IPS-15b (cell line): ENCODE measurements around the gene WDR37.
"Not testable (repeated sequence)": the region's sequence is repeated elsewhere in the genome, so short reads cannot be mapped to it uniquely, and the experiment has no call there.

ENCODE experiments used
- H3K27me3 ChIP-seq: one replicate; pipeline ENCODE4 v1.6.1; 2013; ENCODE audit warnings: low read length; ENCODE audit not compliant: control insufficient read depth, insufficient read depth
- H3K36me3 ChIP-seq: one replicate; pipeline ENCODE4 v1.6.1; 2013; ENCODE audit warnings: low read length; ENCODE audit not compliant: control insufficient read depth, insufficient read depth
- H3K4me1 ChIP-seq: one replicate; pipeline ENCODE4 v1.6.1; 2013; ENCODE audit warnings: mild to moderate bottlenecking, low read length; ENCODE audit not compliant: control insufficient read depth, insufficient read depth
- H3K4me3 ChIP-seq: one replicate; pipeline ENCODE4 v1.5.1; 2013; ENCODE audit warnings: low read depth, low read length
- H3K9ac ChIP-seq: one replicate; pipeline ENCODE4 v1.6.1; 2013; ENCODE audit warnings: low read depth, mild to moderate bottlenecking, low read length
- H3K9me3 ChIP-seq: one replicate; pipeline ENCODE4 v1.6.1; 2013; ENCODE audit warnings: mild to moderate bottlenecking, low read length; ENCODE audit not compliant: control insufficient read depth, insufficient read depth

Gene WDR37

GRCh38 chr10:1056326-1057105 is at the start of gene WDR37:
Gene WDR37, plus strand, starts transcription at chr10:1056385. Its CDS starts 15,771 bp downstream, at chr10:1072156.
- H3K9me3 ChIP-seq = no peaks in the 10 kb centered on the region
- peak within 1 kb of the TSS; percentile 96 for H3K4me3 ChIP-seq
- H3K9ac ChIP-seq = peak within 1 kb of the TSS; percentile 86
- peaks cover 5% of the 10 kb centered on the region for H3K4me1 ChIP-seq
- H3K27me3 ChIP-seq = no peaks in the 10 kb centered on the region
- H3K36me3 ChIP-seq = no peaks in the 10 kb centered on the region

- Histone ChIP-seq H3K9me3 (no peaks in the 10 kb centered on the region), H3K9ac (no peak overlapping the region), H3K27me3 (no peaks in the 10 kb centered on the region), H3K4me3 (no peak overlapping the region), H3K36me3 (peaks cover 76% of the 10 kb centered on the region), H3K4me1 (no peaks in the 10 kb centered on the region)
Observed at GRCh38 chr10:1006573-1006972, 49.6 kb upstream of the WDR37 start.

- no peaks in the 10 kb centered on the region for H3K27me3 ChIP-seq
- H3K9me3 ChIP-seq = no peaks in the 10 kb centered on the region
- peaks cover 84% of the 10 kb centered on the region for H3K36me3 ChIP-seq
- H3K4me3 ChIP-seq = no peak overlapping the region
- no peak overlapping the region for H3K9ac ChIP-seq
- H3K4me1 ChIP-seq = no peaks in the 10 kb centered on the region
Observed at GRCh38 chr10:1007583-1007982, 48.6 kb upstream of the WDR37 start.

- no peak overlapping the region for H3K9ac ChIP-seq
- H3K9me3 ChIP-seq = no peaks in the 10 kb centered on the region
- H3K4me1 ChIP-seq = no peaks in the 10 kb centered on the region
- H3K27me3 ChIP-seq = no peaks in the 10 kb centered on the region
- peaks cover 83% of the 10 kb centered on the region for H3K36me3 ChIP-seq
- H3K4me3 ChIP-seq = no peak overlapping the region
Observed at GRCh38 chr10:1009071-1009494, 47.1 kb upstream of the WDR37 start.

- not testable (repeated sequence) for H3K27me3 ChIP-seq, H3K9me3 ChIP-seq, H3K9ac ChIP-seq, H3K4me1 ChIP-seq, H3K4me3 ChIP-seq
- H3K36me3 ChIP-seq = peaks cover 81% of the 10 kb centered on the region
Observed at GRCh38 chr10:1009947-1010346, 46.2 kb upstream of the WDR37 start.

GRCh38 chr10:1010703-1011102 is 45.5 kb upstream of the WDR37 start:
- Histone ChIP-seq H3K4me3 (no peak overlapping the region), H3K27me3 (no peaks in the 10 kb centered on the region), H3K9ac (no peak overlapping the region), H3K4me1 (no peaks in the 10 kb centered on the region), H3K9me3 (no peaks in the 10 kb centered on the region), H3K36me3 (peaks cover 83% of the 10 kb centered on the region)

- Histone ChIP-seq H3K4me1 (no peaks in the 10 kb centered on the region), H3K27me3 (no peaks in the 10 kb centered on the region), H3K9ac (no peak overlapping the region), H3K4me3 (no peak overlapping the region), H3K9me3 (no peaks in the 10 kb centered on the region), H3K36me3 (peaks cover 82% of the 10 kb centered on the region)
Observed at GRCh38 chr10:1011696-1012095, 44.5 kb upstream of the WDR37 start.

GRCh38 chr10:1015688-1016087 is 40.5 kb upstream of the WDR37 start:
- H3K4me3 ChIP-seq = no peak overlapping the region
- no peaks in the 10 kb centered on the region for H3K4me1 ChIP-seq
- no peaks in the 10 kb centered on the region for H3K9me3 ChIP-seq
- no peak overlapping the region for H3K9ac ChIP-seq
- no peaks in the 10 kb centered on the region for H3K27me3 ChIP-seq
- peaks cover 59% of the 10 kb centered on the region for H3K36me3 ChIP-seq

- H3K36me3 ChIP-seq = peaks cover 30% of the 10 kb centered on the region
Observed at GRCh38 chr10:1019362-1019761, 36.8 kb upstream of the WDR37 start.

GRCh38 chr10:1020460-1020859 is 35.7 kb upstream of the WDR37 start:
- Histone ChIP-seq H3K9me3 (no peaks in the 10 kb centered on the region), H3K27me3 (no peaks in the 10 kb centered on the region), H3K4me3 (no peak overlapping the region), H3K9ac (no peak overlapping the region), H3K4me1 (no peaks in the 10 kb centered on the region), H3K36me3 (peaks cover 21% of the 10 kb centered on the region)

More at GRCh38 chr10:1019362-1019761, 36.8 kb upstream of the WDR37 start:
- Histone ChIP-seq H3K9me3 (no peaks in the 10 kb centered on the region), H3K9ac (no peak overlapping the region), H3K4me1 (no peaks in the 10 kb centered on the region), H3K27me3 (no peaks in the 10 kb centered on the region), H3K4me3 (no peak overlapping the region)

- H3K27me3 ChIP-seq = no peaks in the 10 kb centered on the region
- no peaks in the 10 kb centered on the region for H3K9me3 ChIP-seq
- no peak overlapping the region for H3K4me3 ChIP-seq
- peaks cover 16% of the 10 kb centered on the region for H3K36me3 ChIP-seq
- H3K4me1 ChIP-seq = no peaks in the 10 kb centered on the region
- H3K9ac ChIP-seq = no peak overlapping the region
Observed at GRCh38 chr10:1020958-1021357, 35.2 kb upstream of the WDR37 start.

GRCh38 chr10:1022413-1022812 is 33.8 kb upstream of the WDR37 start:
- Histone ChIP-seq H3K4me3 (peak overlapping the region; percentile 12), H3K9ac (no peak overlapping the region), H3K27me3 (no peaks in the 10 kb centered on the region), H3K4me1 (no peaks in the 10 kb centered on the region), H3K9me3 (no peaks in the 10 kb centered on the region), H3K36me3 (peaks cover 5% of the 10 kb centered on the region)
